Fibroblast of peridontal ligament (primary cell): Measurements from ENCODE around the gene KCNMA1.

Source experiments
- DNase-seq: peaks from one replicate; pipeline ENCODE4 v3.0.0-alpha.2; 2010; ENCODE audit errors: extremely low read depth

Gene KCNMA1

DNA sequence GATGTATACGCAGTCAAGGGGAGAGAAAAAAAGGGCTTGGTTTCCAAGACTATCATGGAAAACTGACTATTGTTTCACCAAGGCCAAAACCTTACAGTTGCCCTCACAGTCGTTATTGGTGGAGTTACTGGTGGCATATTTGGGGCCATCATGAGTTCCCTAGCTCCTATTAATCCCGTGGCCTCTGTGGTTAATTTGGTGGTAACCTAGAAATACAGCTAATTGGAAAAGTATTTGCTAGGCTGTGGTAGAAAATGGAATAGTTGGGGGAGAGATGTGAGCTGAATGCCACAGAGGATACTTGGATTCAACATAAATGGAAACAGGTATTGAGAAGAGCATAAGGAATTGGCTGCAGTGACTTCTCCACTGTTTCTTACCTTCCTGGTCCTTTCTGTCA lies 450.7 kb downstream of the KCNMA1 start:
- no peak for DNase-seq

- no peak for DNase-seq
Measured at GRCh38 chr10:77185696-77186095, 451.9 kb downstream of the KCNMA1 start.

DNA sequence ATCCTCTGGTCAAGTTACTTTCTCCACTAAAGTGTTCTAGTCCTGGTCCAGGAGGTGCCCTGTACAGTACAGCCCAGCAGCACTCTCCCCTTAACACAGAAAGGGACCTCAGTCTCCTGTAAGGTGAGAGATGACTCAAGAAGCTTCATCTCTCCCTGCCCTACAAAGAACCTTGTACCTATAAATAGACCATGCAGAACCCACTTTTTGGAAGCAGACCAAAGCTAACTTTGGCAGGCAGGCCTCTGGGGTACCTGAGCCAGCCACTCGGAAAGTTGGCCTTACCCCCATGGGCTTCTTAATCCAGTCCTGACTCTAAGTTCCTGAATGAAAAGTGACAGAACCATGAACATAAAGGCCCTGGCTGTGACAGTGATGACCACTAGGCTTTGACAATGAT lies 454.8 kb downstream of the KCNMA1 start:
- no peak for DNase-seq

- DNase-seq: no peak
Measured at GRCh38 chr10:77180794-77181193, 456.8 kb downstream of the KCNMA1 start.

DNA sequence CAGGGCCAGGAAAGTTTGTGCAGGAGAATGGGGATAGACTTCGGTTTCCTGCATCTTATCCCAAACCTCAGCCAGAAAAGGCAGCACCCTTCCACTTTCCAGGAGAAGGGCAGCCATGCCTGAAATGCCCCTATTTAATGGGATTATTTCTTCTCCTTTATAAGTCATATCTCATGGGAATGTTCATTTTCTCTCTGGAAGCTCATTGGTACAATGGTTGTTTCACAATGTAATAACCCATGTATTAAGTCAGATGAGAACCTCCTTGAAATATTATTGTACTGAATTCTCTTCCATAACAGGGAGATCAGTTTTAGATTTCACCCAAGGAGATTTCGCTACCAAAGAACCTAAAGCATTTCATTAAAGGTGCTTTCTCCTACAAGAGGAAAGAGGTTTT lies 457.5 kb downstream of the KCNMA1 start:
- peak; percentile 50 for DNase-seq

DNA sequence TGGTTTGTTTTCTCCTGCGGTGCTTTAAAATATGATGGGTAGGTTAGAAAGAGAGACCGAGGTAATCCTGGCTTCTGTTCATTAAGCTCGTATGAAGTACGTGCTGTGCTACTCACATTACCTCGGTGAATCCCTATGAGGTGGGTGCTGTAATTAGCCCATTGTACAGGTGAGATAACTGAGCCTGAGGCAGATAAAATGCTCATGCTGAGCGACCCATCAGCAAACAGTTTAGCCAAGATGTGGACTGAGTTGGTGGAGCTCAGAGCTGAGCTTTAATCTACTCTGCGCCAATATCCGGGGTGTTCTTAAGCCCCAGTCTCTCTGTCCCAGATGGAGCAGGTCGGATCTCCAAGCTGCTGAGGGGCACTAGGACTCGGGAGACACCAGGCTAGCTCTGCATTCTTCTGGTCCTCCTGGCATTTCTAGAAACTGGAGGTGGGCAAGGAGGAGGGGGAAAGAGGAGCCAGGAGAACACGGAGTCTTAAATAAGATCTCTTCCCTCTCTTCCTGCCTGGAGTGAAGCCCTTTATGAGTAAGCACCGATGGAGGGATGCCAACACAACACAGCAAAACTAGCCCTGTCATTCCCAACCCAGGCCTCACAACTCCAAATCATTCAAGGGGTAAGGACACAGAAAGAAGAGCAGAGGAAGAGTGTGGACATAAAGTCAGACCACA lies 458.5 kb downstream of the KCNMA1 start:
- peak; percentile 95 for DNase-seq

- DNase-seq: no peak
Measured at GRCh38 chr10:77177589-77177988, 460.0 kb downstream of the KCNMA1 start.

- no peak for DNase-seq
Measured at GRCh38 chr10:77177161-77177560, 460.4 kb downstream of the KCNMA1 start.

- no peak for DNase-seq
Measured at GRCh38 chr10:77176232-77176631, 461.4 kb downstream of the KCNMA1 start.

DNA sequence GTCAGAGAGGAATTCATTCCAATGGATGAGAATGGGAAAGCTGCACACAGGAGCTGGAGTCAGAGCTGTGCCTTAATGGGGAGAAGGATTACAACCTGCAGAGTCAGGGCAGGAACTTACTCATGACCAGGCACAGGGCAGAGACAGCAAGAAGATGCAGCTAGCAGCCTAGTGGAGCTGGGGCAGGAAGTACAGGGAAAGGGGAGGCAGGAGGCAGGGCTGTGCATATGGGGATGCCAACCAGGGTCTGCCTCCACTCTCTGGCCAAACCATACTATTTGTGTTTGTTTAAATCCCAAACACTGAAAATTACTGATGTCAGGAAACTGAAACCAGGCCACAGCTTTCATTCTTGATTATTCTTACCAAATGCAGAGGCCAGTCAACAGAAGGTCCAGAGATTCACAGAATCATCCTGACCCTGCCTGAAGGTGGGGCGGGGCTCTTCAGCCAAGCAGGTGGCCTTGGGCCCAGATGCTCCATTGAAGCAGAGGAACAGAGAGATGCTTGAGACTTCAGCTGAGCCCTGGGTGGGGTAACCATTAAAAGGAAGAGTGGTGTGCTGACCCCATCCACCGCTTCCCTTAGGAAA lies 461.9 kb downstream of the KCNMA1 start:
- DNase-seq: no peak

DNA sequence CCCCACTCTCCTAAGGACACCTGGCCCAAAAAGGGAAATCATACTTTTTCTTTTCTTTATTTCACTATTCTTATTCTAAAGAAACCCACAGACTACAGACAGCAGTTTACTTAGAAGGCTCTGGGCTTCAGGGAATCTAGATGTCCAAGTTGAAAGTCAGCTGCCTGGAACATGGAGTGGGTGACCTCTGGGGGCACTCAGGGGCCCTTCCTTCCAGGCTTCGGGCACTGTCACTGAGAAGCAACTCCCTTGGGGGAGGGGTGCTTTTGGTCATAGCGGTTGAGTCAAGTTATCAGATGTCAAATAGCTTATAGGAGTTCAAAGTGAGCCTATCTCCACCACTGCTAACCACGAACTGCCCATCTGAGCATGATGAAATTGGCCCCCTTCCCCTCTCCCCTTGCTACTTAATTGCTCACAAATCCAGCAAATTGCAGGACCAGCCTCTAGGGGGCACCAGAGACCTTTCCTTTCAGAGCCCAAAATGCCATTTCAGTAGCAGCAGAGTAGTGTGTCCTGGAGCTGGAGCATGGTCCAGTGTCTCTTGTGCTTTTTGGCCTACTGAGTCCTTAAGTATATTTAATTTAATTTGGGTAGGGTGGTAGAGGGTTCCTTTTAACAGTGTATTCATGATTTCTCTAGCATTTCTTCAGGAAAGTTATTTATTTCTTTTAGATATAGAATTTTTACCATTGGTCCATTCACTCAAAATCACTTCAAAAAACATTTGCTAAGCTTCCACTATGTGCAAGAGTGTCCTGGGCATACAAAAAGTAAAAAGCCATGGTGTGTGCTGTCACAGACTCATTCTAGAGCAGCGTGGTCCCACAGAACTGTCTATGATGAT lies 463.8 kb downstream of the KCNMA1 start:
- DNase-seq: peak; percentile 91

GRCh38 chr10:77172086-77172485 lies 465.5 kb downstream of the KCNMA1 start:
- DNase-seq: no peak

DNA sequence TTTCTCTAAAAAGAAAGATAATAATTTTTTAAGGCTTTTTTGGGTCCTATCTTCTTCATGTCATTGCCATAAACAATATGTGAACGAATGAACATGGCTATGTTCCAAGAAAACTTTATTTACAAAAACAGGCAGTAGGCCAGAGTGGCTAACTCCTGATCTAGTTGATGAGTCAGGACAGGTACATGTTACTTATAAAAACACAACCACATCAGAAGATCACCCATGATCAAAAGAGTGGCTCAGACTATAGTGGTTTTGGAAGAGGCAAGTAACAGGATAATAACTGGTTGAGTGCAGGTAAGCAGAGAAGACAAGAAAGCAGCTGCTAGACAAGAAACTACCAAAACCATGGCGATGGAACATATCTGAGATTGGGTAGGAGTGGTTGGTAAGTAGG lies 468.7 kb downstream of the KCNMA1 start:
- DNase-seq: no peak

DNA sequence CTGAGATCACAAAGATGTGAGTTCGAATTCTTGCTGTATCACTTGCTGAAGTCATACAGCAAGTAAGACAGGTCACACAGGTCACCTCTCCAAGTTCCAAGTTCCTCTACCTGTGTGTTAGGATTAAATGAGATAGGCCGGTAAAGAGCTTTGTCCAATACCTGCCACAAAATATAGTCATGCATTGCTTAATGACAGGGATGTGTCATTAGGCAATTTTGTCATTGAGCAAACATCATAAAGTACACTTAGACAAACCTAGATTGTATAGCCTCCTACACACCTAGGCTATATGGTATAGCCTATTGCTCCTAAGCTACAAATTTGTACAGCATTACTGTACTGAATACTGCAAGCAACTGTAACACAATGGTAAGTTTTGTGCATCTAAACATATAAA lies 469.4 kb downstream of the KCNMA1 start:
- no peak for DNase-seq

DNA sequence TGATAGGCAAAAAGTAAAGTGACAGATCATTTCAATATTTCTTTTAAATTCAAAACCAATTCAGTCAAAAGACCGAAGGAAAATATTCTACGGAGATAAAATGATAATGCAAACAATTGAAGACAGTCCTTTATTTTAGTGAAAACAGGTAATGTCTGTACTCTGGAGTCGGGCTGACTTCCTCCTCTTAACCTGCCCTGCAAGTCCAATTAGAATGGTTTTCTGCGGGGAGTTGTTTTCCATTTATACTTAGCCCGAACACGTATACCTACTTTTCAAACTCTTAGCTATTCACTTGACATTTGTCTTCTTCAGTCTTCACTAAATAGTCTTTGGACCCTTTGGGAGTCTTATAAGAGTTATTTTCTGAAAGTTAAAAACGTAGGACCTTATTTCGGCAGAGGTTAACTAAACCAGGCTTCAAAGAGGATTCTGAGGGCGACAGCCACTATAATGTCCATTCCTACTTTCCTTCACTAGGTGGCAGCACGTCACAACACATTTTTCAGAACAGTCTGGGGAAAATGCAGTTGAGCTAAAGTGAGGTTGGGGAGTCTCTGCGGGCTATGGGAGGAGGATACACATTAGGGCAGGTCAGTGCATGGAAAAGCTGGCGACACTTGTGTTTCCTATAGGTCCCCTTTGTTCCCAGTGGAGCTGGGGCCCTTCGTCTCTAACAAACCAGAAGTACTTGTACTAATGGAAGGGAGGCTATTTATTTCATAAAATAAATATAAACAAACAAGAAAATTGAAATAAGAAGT lies 472.0 kb downstream of the KCNMA1 start:
- peak; percentile 84 for DNase-seq

GRCh38 chr10:77164616-77165311 lies 472.8 kb downstream of the KCNMA1 start:
- peak; percentile 50 for DNase-seq

DNA sequence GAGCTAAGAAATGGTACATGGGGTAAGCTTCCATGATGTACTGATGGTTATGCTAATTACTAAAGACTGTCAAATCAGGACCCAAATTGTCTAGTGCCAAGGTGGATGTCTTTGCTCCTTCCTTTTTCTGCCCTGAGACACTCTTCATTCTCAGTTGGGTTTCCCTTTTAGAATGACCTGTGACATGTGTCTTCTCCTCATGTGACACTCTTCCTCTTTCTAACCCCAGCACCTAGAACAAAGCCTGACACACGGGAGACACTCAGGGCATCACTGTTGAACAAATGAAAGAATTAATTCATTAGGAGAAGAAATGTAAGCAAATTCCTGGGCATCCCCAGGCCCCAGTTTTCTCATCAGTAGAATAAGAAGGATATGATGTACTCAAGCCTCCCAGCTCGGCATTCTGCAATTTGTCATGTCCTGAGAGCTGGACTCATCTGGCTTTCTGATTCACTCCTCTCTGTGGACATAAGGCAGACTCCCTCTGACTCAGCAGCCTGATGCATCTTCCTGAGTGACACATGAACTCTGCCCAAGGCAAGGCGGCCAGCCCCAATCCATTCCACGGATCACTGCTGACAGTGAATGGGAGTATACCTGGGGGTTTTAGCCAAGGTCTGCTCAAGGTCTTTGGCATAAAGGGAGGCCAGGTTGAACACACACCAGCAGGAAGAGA lies 473.8 kb downstream of the KCNMA1 start:
- peak; percentile 96 for DNase-seq

DNA sequence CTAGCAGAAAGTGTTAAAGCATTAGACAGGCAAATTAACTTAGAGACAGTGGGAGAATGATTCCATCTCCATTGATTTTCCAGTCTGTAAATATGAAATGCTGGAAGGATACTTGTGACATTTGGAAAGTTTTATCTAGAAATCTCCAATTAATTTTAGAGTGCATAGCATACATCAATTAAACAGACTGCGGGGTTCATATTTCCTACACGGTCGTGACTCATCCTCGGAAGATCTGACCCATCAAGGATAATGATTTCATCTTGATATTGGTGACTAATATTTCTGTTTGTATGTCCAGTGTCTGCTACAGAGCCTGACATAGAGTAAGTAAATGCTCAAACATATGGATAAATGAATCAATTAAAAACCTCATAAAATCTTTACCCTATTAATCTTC lies 474.9 kb downstream of the KCNMA1 start:
- peak; percentile 60 for DNase-seq

DNA sequence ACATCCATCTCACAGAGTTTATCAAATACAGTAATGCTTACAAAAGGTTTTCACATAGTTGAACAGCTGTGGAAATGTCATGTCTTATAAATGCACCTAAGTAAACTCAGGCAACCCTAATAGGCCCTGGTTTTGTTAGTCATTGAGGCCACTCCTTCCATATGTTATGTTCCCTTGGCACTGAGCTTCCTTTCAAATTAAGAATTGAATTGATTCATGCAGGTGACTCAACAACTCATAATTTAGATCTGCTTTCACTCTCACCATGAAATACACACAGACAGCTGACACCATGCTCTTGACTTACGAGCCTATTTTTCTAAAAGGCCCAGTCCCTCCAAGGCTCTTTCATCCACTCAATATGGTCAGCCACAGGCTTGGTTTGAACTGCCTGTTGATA lies 476.9 kb downstream of the KCNMA1 start:
- peak; percentile 95 for DNase-seq

- peak; percentile 80 for DNase-seq
Measured at GRCh38 chr10:77159538-77160110, 478.0 kb downstream of the KCNMA1 start.

DNA sequence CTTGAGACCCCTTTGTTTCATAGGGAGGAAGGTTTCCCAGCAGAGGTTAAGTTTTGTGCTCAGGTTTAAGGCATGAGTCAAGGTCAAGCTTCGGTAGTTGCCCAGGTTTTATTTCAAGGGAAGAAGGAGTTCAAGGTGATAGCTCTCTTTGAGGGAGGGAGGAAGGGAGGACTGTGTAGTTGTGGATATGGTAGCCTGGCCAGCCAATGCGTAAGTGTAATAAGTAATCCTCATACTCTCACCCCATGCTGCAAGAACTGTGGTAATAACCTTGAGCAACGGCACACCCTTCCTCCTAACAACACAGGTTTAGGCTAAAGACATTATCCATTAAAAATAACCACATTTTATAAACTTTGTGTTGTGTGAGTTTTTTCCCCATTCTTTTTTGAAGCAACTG lies 478.9 kb downstream of the KCNMA1 start:
- DNase-seq: no peak
